Skeletal muscle tissue (tissue), 4 donors: ENCODE measurements around the gene C1orf35. TPM values are rescaled to one million over a fixed set of nuclear protein-coding genes. Genes with fewer than 3 reads are reported as not detected.

Experiments
- H3K27ac ChIP-seq: one replicate; pipeline ENCODE4 v1.7.0; 2013; ENCODE audit warnings: mild to moderate bottlenecking, low read depth, low read length, inconsistent platforms
- H3K27me3 ChIP-seq, 3 donors: one replicate each; pipeline ENCODE4 v1.7.0; 2013; ENCODE audit warnings: low read length in 3 of 3; ENCODE audit not compliant: control insufficient read depth in 3 of 3, insufficient read depth in 3 of 3
- H3K36me3 ChIP-seq, 3 donors: one replicate each; pipeline ENCODE4 v1.7.0; 2013; ENCODE audit warnings: low read length in 3 of 3; ENCODE audit not compliant: control insufficient read depth in 3 of 3, insufficient read depth in 3 of 3
- H3K4me1 ChIP-seq, 3 donors: one replicate each; pipeline ENCODE4 v1.7.0; 2013; ENCODE audit warnings: low read length in 3 of 3, mild to moderate bottlenecking in 3 of 3; ENCODE audit not compliant: control insufficient read depth in 3 of 3, insufficient read depth in 3 of 3
- H3K4me3 ChIP-seq, 3 donors: one replicate each; pipeline ENCODE4 v1.7.0; 2013; ENCODE audit warnings: low read length in 3 of 3
- H3K9ac ChIP-seq, 3 donors: one replicate each; pipeline ENCODE4 v1.7.0; 2013; ENCODE audit warnings: low read length in 3 of 3, mild to moderate bottlenecking in 3 of 3, moderate library complexity in 2 of 3, low read depth in 1 of 3
- H3K9me3 ChIP-seq, 3 donors: one replicate each; pipeline ENCODE4 v1.7.0; 2013; ENCODE audit warnings: low read length in 3 of 3; ENCODE audit not compliant: control insufficient read depth in 3 of 3
- total RNA-seq: library from RNA; depleted of rRNA; stranded (reverse); fragments of >200 nt; gene quantifications from one replicate; pipeline ENCODE4 v1.2.3, GENCODE V29; 2014
- donor health status: Osteomylitis.

The C1orf35 gene
- total RNA-seq, 1 donor from 2014 or later: 4.7 TPM

GRCh38 chr1:228074954-228075730, 28.0 kb downstream of the C1orf35 start:
- H3K27ac ChIP-seq: no peak overlapping the region
- H3K4me3 ChIP-seq: no peak overlapping the region
- H3K9ac ChIP-seq: no peak overlapping the region
- H3K27me3 ChIP-seq: peaks cover 32 to 48% (median 41%) of the 10 kb centered on the region in 3 donors
- H3K9me3 ChIP-seq: no peaks in the 10 kb centered on the region
- H3K4me1 ChIP-seq: no peaks in the 10 kb centered on the region
- H3K36me3 ChIP-seq: no peaks in the 10 kb centered on the region

- H3K9me3 ChIP-seq: no peaks in the 10 kb centered on the region
- no peaks in the 10 kb centered on the region for H3K4me1 ChIP-seq
- no peaks in the 10 kb centered on the region for H3K36me3 ChIP-seq
- H3K27me3 ChIP-seq: peaks cover 40 to 55% (median 46%) of the 10 kb centered on the region in 3 donors
- no peak overlapping the region for H3K4me3 ChIP-seq
- H3K9ac ChIP-seq: no peak overlapping the region
- no peak overlapping the region for H3K27ac ChIP-seq
Observed at GRCh38 chr1:228073857-228074545, 29.1 kb downstream of the C1orf35 start.

- no peaks in the 10 kb centered on the region for H3K9me3 ChIP-seq
- H3K4me1 ChIP-seq: no peaks in the 10 kb centered on the region
- H3K27me3 ChIP-seq: peaks cover 47 to 61% (median 51%) of the 10 kb centered on the region in 3 donors
- H3K27ac ChIP-seq: no peak overlapping the region
- no peaks in the 10 kb centered on the region for H3K36me3 ChIP-seq
- no peak overlapping the region for H3K9ac ChIP-seq
- no peak overlapping the region for H3K4me3 ChIP-seq
Observed at GRCh38 chr1:228073061-228073856, 29.9 kb downstream of the C1orf35 start.

- no peak overlapping the region for H3K27ac ChIP-seq
- no peak overlapping the region for H3K4me3 ChIP-seq
- no peak overlapping the region for H3K9ac ChIP-seq
- H3K36me3 ChIP-seq: no peaks in the 10 kb centered on the region
- H3K4me1 ChIP-seq: no peaks in the 10 kb centered on the region
- H3K9me3 ChIP-seq: no peaks in the 10 kb centered on the region
- peaks cover 52 to 65% (median 53%) of the 10 kb centered on the region in 3 donors for H3K27me3 ChIP-seq
Observed at GRCh38 chr1:228072658-228073043, 30.5 kb downstream of the C1orf35 start.

- H3K9ac ChIP-seq: no peak overlapping the region
- H3K36me3 ChIP-seq: no peaks in the 10 kb centered on the region
- H3K27ac ChIP-seq: no peak overlapping the region
- H3K9me3 ChIP-seq: no peaks in the 10 kb centered on the region
- H3K4me3 ChIP-seq: no peak overlapping the region
- H3K4me1 ChIP-seq: no peaks in the 10 kb centered on the region
- peaks cover 57 to 71% (median 59%) of the 10 kb centered on the region in 3 donors for H3K27me3 ChIP-seq
Observed at GRCh38 chr1:228071839-228072657, 31.1 kb downstream of the C1orf35 start.

- Histone ChIP-seq H3K27me3 (peaks cover 62 to 79% (median 69%) of the 10 kb centered on the region in 3 donors), H3K4me3 (no peak overlapping the region), H3K36me3 (no peaks in the 10 kb centered on the region), H3K27ac (no peak overlapping the region), H3K4me1 (no peaks in the 10 kb centered on the region), H3K9me3 (no peaks in the 10 kb centered on the region), H3K9ac (no peak overlapping the region)
Observed at GRCh38 chr1:228070851-228071250, 32.3 kb downstream of the C1orf35 start.

- Histone ChIP-seq H3K27me3 (peaks cover 62 to 80% (median 70%) of the 10 kb centered on the region in 3 donors), H3K36me3 (no peaks in the 10 kb centered on the region), H3K4me3 (no peak overlapping the region), H3K9ac (no peak overlapping the region), H3K27ac (no peak overlapping the region), H3K4me1 (no peaks in the 10 kb centered on the region), H3K9me3 (no peaks in the 10 kb centered on the region)
Observed at GRCh38 chr1:228070173-228070572, 33.0 kb downstream of the C1orf35 start.

GRCh38 chr1:228068359-228068758, 34.8 kb downstream of the C1orf35 start:
- Histone ChIP-seq H3K27ac (no peak overlapping the region), H3K27me3 (peaks cover 63 to 80% (median 75%) of the 10 kb centered on the region in 3 donors), H3K9me3 (no peaks in the 10 kb centered on the region), H3K4me3 (no peak overlapping the region), H3K9ac (no peak overlapping the region), H3K36me3 (no peaks in the 10 kb centered on the region), H3K4me1 (no peaks in the 10 kb centered on the region)

GRCh38 chr1:228066891-228067654, 36.1 kb downstream of the C1orf35 start:
- Histone ChIP-seq H3K36me3 (no peaks in the 10 kb centered on the region), H3K4me3 (no peak overlapping the region), H3K27me3 (peaks cover 70 to 81% (median 77%) of the 10 kb centered on the region in 3 donors), H3K9me3 (no peaks in the 10 kb centered on the region), H3K27ac (no peak overlapping the region), H3K9ac (no peak overlapping the region), H3K4me1 (no peaks in the 10 kb centered on the region)
